Activated naive CD4-positive, alpha-beta T cell treated with anti-CD3 and anti-CD28 coated beads, Interleukin-2, amount 10 ng/mL, durations not matched to agents 7 days and 5 days (primary cell): ENCODE measurements around the gene TMEM164.
A peak's percentile ranks its signal among the peaks of the same experiment; 100 is the strongest.
"Not testable (repeated sequence)": the region's sequence is repeated elsewhere in the genome, so short reads cannot be mapped to it uniquely, and the experiment has no call there.

Source experiments
- CTCF ChIA-PET: fragments of 350-600 bp; sonication (Branson Sonifier 250); formaldehyde crosslinking; loops from one replicate; lab custom pipeline; 2021; ENCODE audit warnings: antibody characterized with exemption; lab: Charles Lee
- DNase-seq: peaks from one replicate; pipeline ENCODE4 v3.0.0-alpha.2; 2020
- H3K27ac Mint-ChIP-seq: one replicate; pipeline ENCODE4 v1.8.0; 2021; ENCODE audit warnings: mild to moderate bottlenecking, moderate library complexity, mixed read lengths
- H3K27me3 Mint-ChIP-seq: one replicate; pipeline ENCODE4 v1.8.0; 2021; ENCODE audit warnings: mild to moderate bottlenecking, mixed read lengths
- H3K36me3 Mint-ChIP-seq: one replicate; pipeline ENCODE4 v1.8.0; 2021; ENCODE audit warnings: mixed read lengths
- H3K4me1 Mint-ChIP-seq: one replicate; pipeline ENCODE4 v1.8.0; 2021; ENCODE audit warnings: mixed read lengths
- H3K4me3 Mint-ChIP-seq: one replicate; pipeline ENCODE4 v1.8.0; 2021; ENCODE audit warnings: mild to moderate bottlenecking, moderate library complexity, mixed read lengths
- H3K9me3 Mint-ChIP-seq: one replicate; pipeline ENCODE4 v1.8.0; 2021; ENCODE audit warnings: mixed read lengths

TMEM164 gene

DNA sequence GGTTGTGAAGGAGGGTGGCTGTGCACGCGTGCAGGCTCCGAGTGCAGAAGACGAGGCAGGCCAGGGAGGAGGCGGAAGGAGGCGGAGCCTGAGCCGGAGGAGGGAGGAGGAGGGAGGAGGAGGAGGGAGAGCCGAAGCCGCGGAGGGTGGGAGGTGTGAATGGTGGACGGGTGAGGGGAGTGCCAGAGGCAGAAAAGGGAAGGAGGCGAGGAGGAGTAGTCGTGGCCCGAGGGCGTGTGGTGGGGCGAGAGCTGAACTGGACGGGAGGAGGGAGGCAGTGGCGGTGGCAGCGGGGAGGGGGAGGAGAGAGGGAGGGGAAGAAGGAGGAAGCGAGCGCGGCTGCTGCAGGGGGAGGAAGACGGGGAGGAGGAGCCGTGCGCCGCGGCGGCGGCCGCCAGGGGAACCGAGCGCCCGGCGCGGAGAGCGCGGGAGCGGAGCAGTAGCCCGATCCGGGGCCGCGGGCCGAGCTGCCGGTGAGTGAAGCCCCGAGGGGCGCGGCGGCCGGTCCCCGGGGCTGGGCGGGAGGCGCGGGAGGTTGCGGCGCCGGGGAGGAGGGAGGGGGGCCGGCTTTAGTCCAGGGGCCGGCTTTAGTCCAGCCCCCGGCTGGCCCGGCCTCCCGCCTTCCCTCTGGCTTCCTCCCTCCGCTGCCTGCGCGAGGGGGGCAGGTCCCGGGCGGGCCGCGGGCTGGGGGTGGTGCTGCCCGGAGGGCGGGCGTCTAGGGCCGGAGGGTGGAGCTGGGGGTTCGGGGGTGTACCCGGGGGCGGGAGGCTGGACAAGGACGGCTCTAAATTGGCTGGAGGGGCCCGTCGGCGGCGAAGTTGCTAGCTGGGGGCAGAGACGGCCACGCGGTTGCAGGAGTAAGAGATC lies at the start of gene TMEM164:
Gene TMEM164, plus strand, starts transcription at position 815 of the 867 bp plus-strand sequence. CDS start 661 bp downstream, outside the sequence.
- CTCF ChIA-PET, result interaction anchor here (0.5 kb wide), 1 partner anchor 27 kb away, joined by 3 read pairs; no protein-coding TSS in a partner anchor
- Mint-ChIP-seq H3K27ac (peak within 1 kb of the TSS; percentile 80), H3K36me3 (peaks cover 6% of the 10 kb centered on the region), H3K9me3 (no peaks in the 10 kb centered on the region), H3K4me1 (peaks cover 28% of the 10 kb centered on the region), H3K27me3 (no peaks in the 10 kb centered on the region), H3K4me3 (peak within 1 kb of the TSS; percentile 83)
- DNase-seq, result peak; percentile 87

DNA sequence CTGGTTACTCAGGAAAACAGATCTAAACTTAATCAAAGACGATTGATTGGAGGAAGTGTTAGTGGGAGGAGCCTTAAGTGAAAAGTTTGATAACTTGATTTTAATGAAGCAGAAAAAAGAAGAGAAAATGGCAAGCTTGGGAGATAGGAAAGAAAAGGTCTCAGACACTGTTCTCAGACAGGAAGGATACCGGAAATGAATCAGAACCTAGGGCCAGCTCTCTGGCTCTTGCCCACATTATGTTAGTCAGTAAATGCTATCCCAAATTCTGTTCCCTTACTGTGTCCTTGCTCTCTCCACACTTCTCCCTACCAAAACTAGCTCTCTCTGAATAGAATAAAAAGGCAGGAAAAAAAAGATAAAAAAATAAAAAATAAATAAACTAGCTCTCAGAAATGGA lies 48.6 kb upstream of the TMEM164 start:
- no peak overlapping the region for H3K27ac Mint-ChIP-seq
- H3K27me3 Mint-ChIP-seq, result no peaks in the 10 kb centered on the region
- DNase-seq, result no peak
- no peak overlapping the region for H3K4me3 Mint-ChIP-seq
- H3K9me3 Mint-ChIP-seq, result no peaks in the 10 kb centered on the region
- H3K36me3 Mint-ChIP-seq, result no peaks in the 10 kb centered on the region
- CTCF ChIA-PET, result no interaction called here
- H3K4me1 Mint-ChIP-seq, result peaks cover 12% of the 10 kb centered on the region

DNA sequence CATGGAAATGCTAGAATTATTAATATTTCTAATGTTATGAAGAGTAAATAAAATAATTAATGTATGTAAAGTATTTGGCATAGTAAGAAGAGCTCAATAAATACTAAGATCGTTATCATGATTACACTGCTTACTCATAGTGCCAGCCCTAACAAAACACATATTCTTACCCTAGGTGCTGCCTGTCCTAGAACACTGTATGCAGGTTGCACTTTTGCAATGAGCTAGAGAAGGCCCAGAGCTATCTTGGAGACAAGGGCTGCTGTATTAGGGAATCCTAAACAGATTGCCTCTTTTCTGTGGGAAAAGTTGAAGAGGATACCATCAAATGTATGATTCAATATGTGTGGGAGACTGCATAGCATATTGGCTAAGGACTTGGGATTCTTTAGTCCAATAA lies 48.0 kb upstream of the TMEM164 start:
- Mint-ChIP-seq H3K4me3 (no peak overlapping the region), H3K9me3 (no peaks in the 10 kb centered on the region)

DNA sequence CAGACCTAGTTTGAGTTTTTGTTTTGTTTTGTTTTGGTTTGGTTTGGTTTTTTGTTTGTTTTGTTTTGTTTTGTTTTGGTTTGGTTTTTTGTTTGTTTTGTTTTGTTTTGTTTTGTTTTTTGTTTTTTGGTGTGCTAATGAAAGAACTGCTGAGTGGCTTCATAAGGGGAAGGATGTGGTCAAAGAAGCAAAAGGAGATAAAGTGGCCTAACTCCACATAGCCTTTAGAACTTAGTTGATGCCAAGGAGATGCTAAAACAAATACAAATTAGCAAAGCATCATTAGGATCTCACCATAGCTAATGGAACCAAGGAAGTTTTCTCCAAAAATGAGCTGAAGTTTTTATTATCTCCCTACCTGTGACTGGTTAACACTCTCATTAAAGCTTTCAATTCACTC lies 44.6 kb upstream of the TMEM164 start:
- Mint-ChIP-seq H3K36me3 (no peaks in the 10 kb centered on the region), H3K27ac (no peak overlapping the region)

More for the DNA sequence above, 48.0 kb upstream of the TMEM164 start:
- H3K4me1 Mint-ChIP-seq, result peaks cover 12% of the 10 kb centered on the region
- no peaks in the 10 kb centered on the region for H3K36me3 Mint-ChIP-seq
- no peaks in the 10 kb centered on the region for H3K27me3 Mint-ChIP-seq
- CTCF ChIA-PET, result no interaction called here
- no peak overlapping the region for H3K27ac Mint-ChIP-seq
- no peak for DNase-seq

DNA sequence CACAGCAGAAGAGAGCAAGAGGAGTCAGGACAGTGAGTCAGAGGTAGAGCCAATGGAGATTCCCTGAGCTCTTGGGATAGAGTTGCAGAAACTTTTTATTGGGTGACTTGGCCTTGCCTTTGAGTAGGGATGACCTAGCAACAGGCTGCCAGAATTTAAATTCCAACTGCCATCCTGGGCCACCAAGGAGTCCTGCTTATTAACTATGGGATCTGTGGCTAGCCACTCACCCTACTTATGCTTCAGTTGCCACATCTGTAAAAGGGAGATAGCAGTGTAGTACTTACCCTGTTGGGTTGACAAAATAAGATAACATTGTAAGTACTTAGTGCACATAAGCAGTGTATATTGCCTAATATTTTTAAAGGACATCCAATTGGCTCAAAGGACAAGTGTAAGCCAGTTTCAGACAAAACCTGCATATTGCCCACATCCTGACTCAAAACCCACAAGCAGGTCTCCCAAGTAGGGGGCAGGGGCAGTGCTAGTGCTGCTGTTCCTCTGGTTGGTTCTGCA lies 43.5 kb upstream of the TMEM164 start:
- Mint-ChIP-seq H3K27ac (no peak overlapping the region), H3K36me3 (no peaks in the 10 kb centered on the region), H3K9me3 (no peaks in the 10 kb centered on the region), H3K27me3 (no peaks in the 10 kb centered on the region), H3K4me1 (peaks cover 8% of the 10 kb centered on the region), H3K4me3 (no peak overlapping the region)
- CTCF ChIA-PET, result no interaction called here
- DNase-seq, result no peak

More for the DNA sequence above, 44.6 kb upstream of the TMEM164 start:
- Mint-ChIP-seq H3K4me1 (peaks cover 12% of the 10 kb centered on the region), H3K27me3 (no peaks in the 10 kb centered on the region), H3K9me3 (no peaks in the 10 kb centered on the region), H3K4me3 (no peak overlapping the region)
- DNase-seq, result no peak
- CTCF ChIA-PET, result no interaction called here

DNA sequence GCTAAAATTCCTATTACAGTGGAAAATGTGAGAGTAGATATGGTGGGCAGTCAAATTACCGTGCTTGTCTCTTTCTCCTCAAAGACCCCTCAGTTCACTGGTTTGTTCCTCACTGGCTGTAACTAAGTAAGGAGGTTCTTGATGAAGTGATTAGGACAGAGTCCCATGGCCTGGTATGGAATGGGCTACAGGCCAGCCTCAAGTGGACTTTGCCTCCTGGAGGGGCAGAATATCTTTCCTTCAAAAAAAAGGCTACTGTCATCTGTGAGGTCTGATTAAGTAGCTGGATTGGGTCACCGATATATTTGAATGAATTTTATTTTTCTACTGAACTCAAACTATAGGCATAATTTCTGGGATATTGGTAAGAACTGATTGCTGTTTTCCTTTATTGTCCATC lies 38.5 kb upstream of the TMEM164 start:
- DNase-seq, result no peak
- CTCF ChIA-PET, result no interaction called here
- Mint-ChIP-seq H3K9me3 (no peaks in the 10 kb centered on the region), H3K27ac (no peak overlapping the region), H3K4me3 (no peak overlapping the region), H3K36me3 (no peaks in the 10 kb centered on the region), H3K27me3 (no peaks in the 10 kb centered on the region), H3K4me1 (no peaks in the 10 kb centered on the region)

DNA sequence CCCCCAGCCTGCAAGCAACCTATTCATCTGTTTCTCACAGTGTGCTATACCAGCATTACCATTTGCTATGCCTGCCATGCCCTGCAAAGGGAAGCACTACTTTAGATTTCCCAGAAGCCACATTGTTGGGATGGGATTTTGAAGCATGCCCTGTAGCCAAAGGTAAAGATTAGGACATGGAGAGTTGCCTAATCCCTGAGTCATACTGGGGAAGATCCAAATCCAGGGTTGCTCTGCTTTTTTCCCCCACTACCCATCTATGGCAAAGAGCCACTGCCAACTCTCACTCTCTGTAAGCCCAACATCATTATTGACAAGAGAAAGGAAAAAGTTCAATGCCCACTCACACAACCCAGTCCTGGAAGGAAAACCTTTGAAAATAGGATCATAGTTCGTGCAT lies 36.7 kb upstream of the TMEM164 start:
- CTCF ChIA-PET, result no interaction called here
- H3K36me3 Mint-ChIP-seq, result no peaks in the 10 kb centered on the region
- no peak overlapping the region for H3K4me3 Mint-ChIP-seq
- no peaks in the 10 kb centered on the region for H3K9me3 Mint-ChIP-seq
- no peaks in the 10 kb centered on the region for H3K27me3 Mint-ChIP-seq
- H3K27ac Mint-ChIP-seq, result no peak overlapping the region
- no peak for DNase-seq
- no peaks in the 10 kb centered on the region for H3K4me1 Mint-ChIP-seq

DNA sequence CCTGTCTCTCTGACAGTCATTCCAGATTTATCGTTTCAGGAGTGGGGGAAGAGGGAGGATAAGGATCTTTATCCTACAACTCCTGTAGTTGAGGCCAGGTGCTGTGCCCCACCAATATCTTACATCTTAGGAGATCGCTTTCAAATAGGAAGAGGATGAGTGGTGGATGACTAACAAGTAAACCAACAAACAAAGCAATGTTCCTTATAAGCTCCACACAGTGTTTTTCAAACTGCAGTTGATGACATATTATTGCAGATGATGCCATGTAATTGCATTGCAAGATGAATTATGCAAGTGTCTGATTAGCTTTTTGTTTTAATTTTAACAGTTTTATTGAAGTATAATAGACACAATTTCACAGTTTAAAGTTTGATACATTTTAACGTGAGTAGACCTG lies 35.8 kb upstream of the TMEM164 start:
- H3K9me3 Mint-ChIP-seq, result no peaks in the 10 kb centered on the region
- CTCF ChIA-PET, result no interaction called here
- H3K4me1 Mint-ChIP-seq, result no peaks in the 10 kb centered on the region

DNA sequence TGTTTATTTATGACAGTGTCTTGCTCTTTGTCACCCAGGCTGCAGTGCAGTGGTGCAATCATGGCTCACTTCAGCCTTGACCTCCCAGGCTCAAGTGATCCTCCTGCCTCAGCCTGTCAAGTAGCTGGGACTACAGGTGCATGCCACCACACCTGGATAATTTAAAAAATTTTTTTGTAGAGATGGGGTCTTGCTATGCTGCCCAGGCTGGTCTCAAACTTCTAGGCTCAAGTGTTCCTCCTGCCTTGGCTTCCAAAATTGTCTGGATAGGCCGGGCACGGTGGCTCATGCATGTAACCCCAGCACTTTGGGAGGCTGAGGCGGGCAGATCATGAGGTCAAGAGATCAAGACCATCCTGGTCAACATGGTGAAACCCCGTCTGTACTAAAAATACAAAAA lies 32.1 kb upstream of the TMEM164 start:
- H3K36me3 Mint-ChIP-seq, H3K27me3 Mint-ChIP-seq, CTCF ChIA-PET, H3K4me3 Mint-ChIP-seq, DNase-seq, H3K27ac Mint-ChIP-seq, H3K9me3 Mint-ChIP-seq: not testable (repeated sequence)
- H3K4me1 Mint-ChIP-seq, result peaks cover 13% of the 10 kb centered on the region

More for the DNA sequence above, 35.8 kb upstream of the TMEM164 start:
- no peak overlapping the region for H3K4me3 Mint-ChIP-seq
- H3K27me3 Mint-ChIP-seq, result no peaks in the 10 kb centered on the region
- no peaks in the 10 kb centered on the region for H3K36me3 Mint-ChIP-seq
- no peak for DNase-seq
- no peak overlapping the region for H3K27ac Mint-ChIP-seq

DNA sequence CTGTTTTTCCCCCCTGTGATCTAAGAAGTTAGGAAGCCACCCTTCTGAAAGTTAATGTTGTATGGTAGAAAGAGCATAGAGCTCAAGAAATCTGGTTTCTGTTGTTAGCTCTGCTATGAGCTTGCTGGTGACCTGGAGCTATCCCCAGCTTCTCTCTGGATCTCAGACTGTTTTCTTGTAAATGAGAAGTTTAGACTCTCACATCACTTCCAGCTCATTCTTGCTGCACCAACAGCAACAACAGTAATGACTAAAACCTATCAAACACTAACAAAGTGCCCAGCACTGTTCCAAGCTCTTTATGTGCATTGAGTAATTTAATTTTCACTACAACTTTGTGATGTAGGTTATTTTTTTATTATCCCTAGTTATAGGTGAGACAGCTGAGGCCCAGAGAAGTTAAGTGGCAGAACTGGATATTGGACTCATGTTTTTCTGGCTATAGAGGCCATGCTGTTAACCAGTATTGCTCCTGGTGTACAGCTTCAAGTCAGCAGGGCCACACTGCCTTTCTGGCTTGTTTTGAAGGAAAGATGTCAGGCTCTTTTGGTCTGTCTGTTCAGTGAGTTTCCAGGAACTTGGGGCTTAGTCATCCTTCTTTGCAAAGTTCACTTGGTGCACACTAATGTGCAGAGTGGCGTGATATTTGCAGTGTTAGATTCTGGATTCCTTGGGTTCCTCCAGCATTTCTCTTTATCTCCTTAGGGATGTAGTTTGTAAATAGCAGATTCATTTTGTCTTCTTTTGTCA lies 27.8 kb upstream of the TMEM164 start:
- Mint-ChIP-seq H3K27me3 (peaks cover 8% of the 10 kb centered on the region), H3K9me3 (no peaks in the 10 kb centered on the region), H3K4me1 (peaks cover 18% of the 10 kb centered on the region), H3K4me3 (no peak overlapping the region), H3K36me3 (peaks cover 2% of the 10 kb centered on the region), H3K27ac (peak overlapping the region; percentile 52)
- CTCF ChIA-PET, result interaction anchor here (1.5 kb wide), 1 partner anchor 14 kb away, joined by 4 read pairs; no protein-coding TSS in a partner anchor
- DNase-seq, result no peak

DNA sequence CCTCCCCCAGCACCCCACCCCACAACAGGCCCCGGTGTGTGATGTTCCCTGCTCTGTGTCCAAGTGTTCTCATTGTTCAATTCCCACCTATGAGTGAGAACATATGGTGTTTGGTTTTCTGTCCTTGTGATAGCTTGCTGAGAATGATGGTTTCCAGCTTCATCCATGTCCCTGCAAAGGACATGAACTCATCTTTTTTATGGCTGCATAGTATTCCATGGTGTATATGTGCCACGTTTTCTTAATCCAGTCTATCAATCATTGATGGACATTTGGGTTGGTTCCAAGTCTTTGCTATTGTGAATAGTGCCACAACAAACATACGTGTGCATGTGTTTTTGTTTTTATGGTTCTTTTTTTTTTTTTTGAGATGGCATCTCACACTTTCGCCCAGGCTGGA lies 17.7 kb upstream of the TMEM164 start:
- H3K27ac Mint-ChIP-seq, H3K4me3 Mint-ChIP-seq, H3K36me3 Mint-ChIP-seq, H3K9me3 Mint-ChIP-seq, H3K27me3 Mint-ChIP-seq, CTCF ChIA-PET, DNase-seq: not testable (repeated sequence)
- peaks cover 11% of the 10 kb centered on the region for H3K4me1 Mint-ChIP-seq

DNA sequence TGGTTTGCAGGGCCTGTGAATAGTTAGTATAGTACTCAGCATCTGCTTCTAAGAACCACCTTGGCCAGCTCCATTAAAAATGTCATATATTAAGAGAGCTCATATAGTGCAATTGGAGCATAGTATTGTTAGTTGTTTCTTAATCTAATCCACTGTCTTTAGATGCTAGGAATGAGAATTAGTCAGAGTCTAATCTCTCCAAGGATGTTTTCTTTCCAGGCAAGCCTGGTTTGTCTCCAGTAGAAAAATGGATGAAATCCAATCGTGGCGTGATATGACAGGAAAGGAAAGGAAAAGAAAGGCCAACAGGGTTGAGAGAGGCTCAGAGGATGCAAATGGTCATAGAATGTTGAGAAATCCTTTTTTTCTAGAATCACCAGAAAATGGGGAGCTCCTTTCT lies 15.0 kb upstream of the TMEM164 start:
- no peaks in the 10 kb centered on the region for H3K9me3 Mint-ChIP-seq
- H3K4me1 Mint-ChIP-seq, result peaks cover 26% of the 10 kb centered on the region
- no peaks in the 10 kb centered on the region for H3K36me3 Mint-ChIP-seq
- no peak overlapping the region for H3K27ac Mint-ChIP-seq
- CTCF ChIA-PET, result interaction anchor here (1.4 kb wide), 1 partner anchor 13 kb away, joined by 4 read pairs; no protein-coding TSS in a partner anchor
- no peaks in the 10 kb centered on the region for H3K27me3 Mint-ChIP-seq
- DNase-seq, result no peak
- H3K4me3 Mint-ChIP-seq, result no peak overlapping the region

DNA sequence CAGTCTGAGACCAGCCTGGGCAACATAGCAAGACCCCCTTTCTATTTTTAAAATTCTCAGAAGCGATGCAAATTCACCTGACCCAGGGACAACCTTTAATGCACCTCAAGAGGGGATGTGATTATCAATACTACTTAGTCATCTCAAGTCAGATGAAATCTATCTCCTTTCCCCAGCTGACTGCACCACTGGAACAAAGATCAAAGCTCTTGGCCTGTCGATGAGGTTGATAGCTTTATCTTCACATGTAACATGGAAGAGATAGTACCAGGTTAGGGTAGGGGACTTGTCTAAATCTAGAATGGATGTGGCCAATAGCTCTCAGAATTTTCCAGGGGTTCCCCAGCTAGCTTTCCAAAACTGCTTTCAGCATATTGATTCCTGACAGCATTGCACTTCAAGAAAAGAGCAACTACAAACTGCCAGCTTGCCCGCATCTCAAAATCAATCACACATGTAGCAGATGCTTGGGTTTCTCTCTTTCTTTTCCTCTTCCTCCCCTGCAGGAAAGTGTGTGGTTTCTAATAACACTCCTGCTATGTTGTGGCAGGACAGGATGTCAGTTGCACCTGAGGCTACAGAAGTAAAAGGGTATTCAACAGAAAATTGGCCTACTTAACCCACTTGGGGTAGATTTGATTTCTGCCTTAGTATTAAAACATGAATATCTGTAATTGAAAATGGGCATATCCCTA lies 12.2 kb upstream of the TMEM164 start:
- H3K27me3 Mint-ChIP-seq, result no peaks in the 10 kb centered on the region
- peak overlapping the region; percentile 74 for H3K27ac Mint-ChIP-seq
- H3K4me1 Mint-ChIP-seq, result peaks cover 30% of the 10 kb centered on the region
- H3K36me3 Mint-ChIP-seq, result no peaks in the 10 kb centered on the region
- no peak overlapping the region for H3K4me3 Mint-ChIP-seq
- H3K9me3 Mint-ChIP-seq, result no peaks in the 10 kb centered on the region
- CTCF ChIA-PET, result interaction anchor here (1.1 kb wide), 1 partner anchor 156 kb away, joined by 3 read pairs; no protein-coding TSS in a partner anchor
- DNase-seq, result peak; percentile 22

DNA sequence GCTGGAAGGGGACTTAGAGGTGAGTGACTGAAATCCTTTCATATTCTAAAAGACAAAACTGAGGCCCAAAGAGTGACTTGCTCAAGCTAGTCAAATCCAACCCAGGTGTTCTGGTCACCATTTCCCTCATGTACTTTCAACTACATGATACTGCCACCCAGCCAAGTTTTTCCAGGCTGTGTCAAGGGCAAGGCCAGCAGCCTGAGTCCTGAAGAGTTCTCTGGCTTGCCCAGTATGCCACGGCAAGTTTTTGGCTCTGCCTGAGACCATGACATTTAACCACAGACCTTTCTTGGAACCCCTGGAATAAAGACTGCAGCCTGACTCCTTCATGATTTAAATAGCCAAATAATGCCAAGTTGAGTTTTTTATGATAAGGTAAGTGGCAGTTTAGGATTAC lies 10.7 kb upstream of the TMEM164 start:
- no peaks in the 10 kb centered on the region for H3K36me3 Mint-ChIP-seq

More for the DNA sequence above, 10.7 kb upstream of the TMEM164 start:
- H3K27me3 Mint-ChIP-seq, result no peaks in the 10 kb centered on the region
- no peak overlapping the region for H3K4me3 Mint-ChIP-seq
- DNase-seq, result no peak
- peaks cover 30% of the 10 kb centered on the region for H3K4me1 Mint-ChIP-seq
- no peak overlapping the region for H3K27ac Mint-ChIP-seq
- CTCF ChIA-PET, result no interaction called here
- no peaks in the 10 kb centered on the region for H3K9me3 Mint-ChIP-seq
